Brain pericyte (primary cell): ENCODE results near the gene CPTP.

Source experiments
- DNase-seq: peaks from one replicate; pipeline ENCODE4 v3.0.0-alpha.2; 2012; ENCODE audit warnings: low read depth, low spot score

Gene CPTP

GRCh38 chr1:1318777-1319645 lies 5.6 kb upstream of the CPTP start:
- DNase-seq: no peak

DNA sequence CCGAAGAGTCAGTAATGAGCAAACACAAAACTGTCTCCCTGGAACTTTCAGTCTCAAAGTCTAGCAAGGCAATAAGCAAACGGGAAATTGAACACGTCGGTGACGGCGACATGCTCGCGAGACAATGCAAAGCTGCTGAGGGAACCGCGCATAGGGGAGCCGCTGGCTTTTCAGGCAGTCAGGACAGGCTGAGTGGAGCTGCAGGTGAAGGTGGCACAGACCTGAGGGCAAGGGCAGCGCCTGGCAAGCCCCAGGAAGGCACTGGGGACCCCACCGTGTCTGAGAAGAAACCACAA lies 5.0 kb upstream of the CPTP start:
- DNase-seq: no peak

GRCh38 chr1:1320666-1321448 lies 3.7 kb upstream of the CPTP start:
- no peak for DNase-seq

DNA sequence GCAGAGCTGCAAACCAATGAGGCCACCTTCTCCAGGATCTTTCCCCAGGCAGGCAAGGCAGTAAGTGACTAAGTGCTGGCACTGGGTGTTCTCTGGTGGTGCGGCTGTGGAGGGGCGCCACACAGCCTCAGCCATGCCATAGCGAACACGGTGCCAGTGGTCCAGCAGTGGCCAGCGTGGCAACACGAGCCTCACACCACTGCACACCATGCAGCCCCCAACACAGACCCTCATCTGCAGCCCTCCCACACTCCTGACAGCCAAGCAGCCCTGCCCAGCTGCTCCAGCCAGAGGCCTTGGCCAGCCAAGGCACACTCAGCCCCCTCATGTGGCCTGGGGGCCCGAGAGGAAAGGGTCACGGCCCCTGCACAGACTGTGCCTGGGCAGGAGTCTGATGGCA lies 3.1 kb upstream of the CPTP start:
- DNase-seq: no peak

DNA sequence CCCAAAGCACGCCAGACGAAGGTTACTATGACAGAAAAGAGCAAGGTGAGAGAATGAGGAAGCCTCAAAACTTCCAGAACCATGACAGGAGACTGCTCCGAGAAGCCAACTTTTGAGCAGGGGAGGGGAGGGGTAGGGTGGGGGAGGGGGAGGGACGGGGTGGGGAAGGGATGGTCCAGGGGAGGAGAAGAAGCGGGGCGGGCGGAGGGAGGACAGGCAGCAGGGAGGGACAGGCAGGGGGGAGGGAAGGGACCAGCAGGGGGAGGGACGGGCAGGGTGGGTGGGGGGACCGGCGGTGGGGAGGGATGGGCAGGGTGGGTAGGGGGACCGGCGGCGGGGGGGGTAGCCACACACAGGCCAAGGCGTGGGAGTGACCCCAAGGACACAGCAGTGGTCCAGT lies 2.2 kb upstream of the CPTP start:
- no peak for DNase-seq

GRCh38 chr1:1322952-1323351 lies 1.6 kb upstream of the CPTP start:
- DNase-seq: no peak

GRCh38 chr1:1324084-1324523 lies 498 bp upstream of the CPTP start:
- DNase-seq: no peak

DNA sequence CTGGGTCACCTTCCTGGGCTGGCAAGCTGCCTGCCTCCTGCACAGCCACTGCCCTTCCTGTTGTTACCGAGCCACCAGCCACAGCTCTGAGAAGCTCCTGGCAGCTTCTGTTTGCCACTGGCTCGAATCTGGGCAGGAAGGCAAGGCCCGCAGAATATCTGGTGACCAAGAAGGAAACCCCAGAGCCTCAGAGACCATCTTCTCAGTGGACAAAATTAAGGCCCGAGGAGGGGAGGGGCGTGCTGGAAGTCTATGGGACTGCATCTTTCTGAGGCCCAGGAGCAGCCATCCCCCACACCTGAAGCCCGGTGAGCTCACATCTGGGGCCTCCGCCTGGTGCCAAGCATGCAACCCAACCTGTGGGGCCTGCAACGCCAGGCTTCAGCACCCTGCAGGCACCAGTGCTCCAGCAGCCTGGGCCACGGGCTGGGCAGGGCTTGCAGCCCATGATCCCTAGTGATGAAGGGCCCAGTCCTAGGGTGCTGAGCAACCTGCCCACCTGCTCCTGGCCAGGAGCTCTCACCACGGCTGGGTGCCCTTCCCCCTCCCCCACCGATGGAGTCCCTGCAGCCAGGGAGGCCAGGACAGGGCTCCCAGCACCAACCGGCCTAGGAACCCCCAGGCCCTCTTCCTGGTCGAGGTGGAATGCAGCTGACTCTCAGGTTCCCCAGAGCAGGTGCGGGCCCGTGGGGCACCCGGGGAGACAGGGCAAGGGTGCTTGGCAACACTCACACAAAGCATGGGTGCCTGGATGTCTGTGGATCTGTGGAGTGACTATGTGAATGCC lies 879 bp downstream of the CPTP start:
- no peak for DNase-seq

- no peak for DNase-seq
Observed at GRCh38 chr1:1326075-1326605, 1.5 kb downstream of the CPTP start.

- no peak for DNase-seq
Observed at GRCh38 chr1:1327291-1327690, 2.7 kb downstream of the CPTP start.

DNA sequence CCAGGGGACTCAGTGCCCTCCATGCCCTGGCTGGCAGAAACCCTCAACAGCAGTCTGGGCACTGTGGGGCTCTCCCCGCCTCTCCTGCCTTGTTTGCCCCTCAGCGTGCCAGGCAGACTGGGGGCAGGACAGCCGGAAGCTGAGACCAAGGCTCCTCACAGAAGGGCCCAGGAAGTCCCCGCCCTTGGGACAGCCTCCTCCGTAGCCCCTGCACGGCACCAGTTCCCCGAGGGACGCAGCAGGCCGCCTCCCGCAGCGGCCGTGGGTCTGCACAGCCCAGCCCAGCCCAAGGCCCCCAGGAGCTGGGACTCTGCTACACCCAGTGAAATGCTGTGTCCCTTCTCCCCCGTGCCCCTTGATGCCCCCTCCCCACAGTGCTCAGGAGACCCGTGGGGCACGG lies 3.7 kb downstream of the CPTP start:
- DNase-seq: no peak

DNA sequence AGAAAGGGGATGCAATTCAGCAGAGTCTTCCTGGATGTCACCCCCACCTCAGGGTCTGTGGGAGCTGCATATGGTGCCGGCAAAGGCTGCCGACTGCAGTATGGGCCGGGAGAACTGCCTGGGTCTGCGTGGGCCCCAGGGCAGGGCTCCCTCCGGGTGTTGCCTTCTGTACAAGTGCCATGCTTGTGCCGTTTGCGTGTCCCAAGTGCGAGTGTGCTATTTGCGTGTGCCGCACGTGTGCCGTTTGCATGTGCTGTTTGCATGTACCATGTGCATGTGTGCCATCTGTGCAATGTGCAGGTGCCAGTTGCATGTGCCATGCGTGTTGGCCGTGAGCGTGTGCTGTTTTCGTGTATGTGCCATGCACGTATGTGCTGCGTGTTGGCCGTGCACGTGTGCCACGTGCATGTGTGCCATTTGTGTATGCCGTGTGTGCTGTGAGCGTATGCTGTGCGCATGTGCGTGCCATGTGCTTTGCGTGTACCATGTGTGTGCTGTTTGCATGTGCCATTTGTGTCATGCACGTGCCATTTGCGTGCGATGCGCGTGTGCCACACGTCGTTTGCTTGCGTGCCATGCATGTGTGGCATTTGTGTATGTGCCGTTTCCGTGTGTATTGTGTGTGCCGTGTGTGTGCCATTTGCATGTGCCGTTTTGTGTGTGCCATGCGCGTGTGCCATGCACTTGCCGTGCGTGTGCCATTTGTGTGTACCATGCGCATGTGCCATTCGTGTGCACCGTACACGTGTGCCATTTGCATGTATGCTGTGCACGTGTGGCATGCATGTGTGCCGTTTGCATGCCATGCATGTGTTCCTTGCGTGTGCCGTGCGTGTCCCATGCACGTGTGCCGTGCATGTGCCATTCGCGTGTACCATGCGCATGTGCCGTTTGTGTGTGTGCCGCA lies 5.0 kb downstream of the CPTP start:
- DNase-seq: no peak

GRCh38 chr1:1330366-1331067 lies 5.9 kb downstream of the CPTP start:
- DNase-seq: no peak

- no peak for DNase-seq
Observed at GRCh38 chr1:1331068-1331965, 6.7 kb downstream of the CPTP start, which contains the start of gene TAS1R3. TSS of gene TAS1R3 (plus strand) at chr1:1331280. CDS start at chr1:1331346, 66 bp downstream.

DNA sequence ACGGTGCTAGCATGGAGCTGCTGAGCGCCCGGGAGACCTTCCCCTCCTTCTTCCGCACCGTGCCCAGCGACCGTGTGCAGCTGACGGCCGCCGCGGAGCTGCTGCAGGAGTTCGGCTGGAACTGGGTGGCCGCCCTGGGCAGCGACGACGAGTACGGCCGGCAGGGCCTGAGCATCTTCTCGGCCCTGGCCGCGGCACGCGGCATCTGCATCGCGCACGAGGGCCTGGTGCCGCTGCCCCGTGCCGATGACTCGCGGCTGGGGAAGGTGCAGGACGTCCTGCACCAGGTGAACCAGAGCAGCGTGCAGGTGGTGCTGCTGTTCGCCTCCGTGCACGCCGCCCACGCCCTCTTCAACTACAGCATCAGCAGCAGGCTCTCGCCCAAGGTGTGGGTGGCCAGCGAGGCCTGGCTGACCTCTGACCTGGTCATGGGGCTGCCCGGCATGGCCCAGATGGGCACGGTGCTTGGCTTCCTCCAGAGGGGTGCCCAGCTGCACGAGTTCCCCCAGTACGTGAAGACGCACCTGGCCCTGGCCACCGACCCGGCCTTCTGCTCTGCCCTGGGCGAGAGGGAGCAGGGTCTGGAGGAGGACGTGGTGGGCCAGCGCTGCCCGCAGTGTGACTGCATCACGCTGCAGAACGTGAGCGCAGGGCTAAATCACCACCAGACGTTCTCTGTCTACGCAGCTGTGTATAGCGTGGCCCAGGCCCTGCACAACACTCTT lies 7.6 kb downstream of the CPTP start:
- no peak for DNase-seq

DNA sequence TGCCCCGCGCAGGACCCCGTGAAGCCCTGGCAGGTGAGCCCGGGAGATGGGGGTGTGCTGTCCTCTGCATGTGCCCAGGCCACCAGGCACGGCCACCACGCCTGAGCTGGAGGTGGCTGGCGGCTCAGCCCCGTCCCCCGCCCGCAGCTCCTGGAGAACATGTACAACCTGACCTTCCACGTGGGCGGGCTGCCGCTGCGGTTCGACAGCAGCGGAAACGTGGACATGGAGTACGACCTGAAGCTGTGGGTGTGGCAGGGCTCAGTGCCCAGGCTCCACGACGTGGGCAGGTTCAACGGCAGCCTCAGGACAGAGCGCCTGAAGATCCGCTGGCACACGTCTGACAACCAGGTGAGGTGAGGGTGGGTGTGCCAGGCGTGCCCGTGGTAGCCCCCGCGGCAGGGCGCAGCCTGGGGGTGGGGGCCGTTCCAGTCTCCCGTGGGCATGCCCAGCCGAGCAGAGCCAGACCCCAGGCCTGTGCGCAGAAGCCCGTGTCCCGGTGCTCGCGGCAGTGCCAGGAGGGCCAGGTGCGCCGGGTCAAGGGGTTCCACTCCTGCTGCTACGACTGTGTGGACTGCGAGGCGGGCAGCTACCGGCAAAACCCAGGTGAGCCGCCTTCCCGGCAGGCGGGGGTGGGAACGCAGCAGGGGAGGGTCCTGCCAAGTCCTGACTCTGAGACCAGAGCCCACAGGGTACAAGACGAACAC lies 8.3 kb downstream of the CPTP start:
- no peak for DNase-seq

DNA sequence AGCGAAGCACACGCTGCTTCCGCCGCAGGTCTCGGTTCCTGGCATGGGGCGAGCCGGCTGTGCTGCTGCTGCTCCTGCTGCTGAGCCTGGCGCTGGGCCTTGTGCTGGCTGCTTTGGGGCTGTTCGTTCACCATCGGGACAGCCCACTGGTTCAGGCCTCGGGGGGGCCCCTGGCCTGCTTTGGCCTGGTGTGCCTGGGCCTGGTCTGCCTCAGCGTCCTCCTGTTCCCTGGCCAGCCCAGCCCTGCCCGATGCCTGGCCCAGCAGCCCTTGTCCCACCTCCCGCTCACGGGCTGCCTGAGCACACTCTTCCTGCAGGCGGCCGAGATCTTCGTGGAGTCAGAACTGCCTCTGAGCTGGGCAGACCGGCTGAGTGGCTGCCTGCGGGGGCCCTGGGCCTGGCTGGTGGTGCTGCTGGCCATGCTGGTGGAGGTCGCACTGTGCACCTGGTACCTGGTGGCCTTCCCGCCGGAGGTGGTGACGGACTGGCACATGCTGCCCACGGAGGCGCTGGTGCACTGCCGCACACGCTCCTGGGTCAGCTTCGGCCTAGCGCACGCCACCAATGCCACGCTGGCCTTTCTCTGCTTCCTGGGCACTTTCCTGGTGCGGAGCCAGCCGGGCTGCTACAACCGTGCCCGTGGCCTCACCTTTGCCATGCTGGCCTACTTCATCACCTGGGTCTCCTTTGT lies 9.1 kb downstream of the CPTP start:
- DNase-seq: no peak
